K562 (cell line): ENCODE data around the gene RAB14. TPM values are rescaled to one million over a fixed set of nuclear protein-coding genes. Genes with fewer than 3 reads are reported as not detected.
A peak's percentile ranks its signal among the peaks of the same experiment; 100 is the strongest.

ENCODE experiments used
- CREB3 ChIP-seq: fragments of 450-650 bp; conservative IDR thresholded peaks from 2 replicates; pipeline ENCODE4 v1.6.1; 2016; ENCODE audit warnings: missing genetic modification characterization, low read depth, mild to moderate bottlenecking, missing compliant biosample characterization, moderate library complexity
- CTBP1 ChIP-seq: fragments of 450-650 bp; IDR thresholded peaks from 2 replicates; pipeline ENCODE4 v1.6.1; 2016; ENCODE audit warnings: borderline replicate concordance
- GABPB2 ChIP-seq: fragments of 250-450 bp; sonication (Bioruptor Pico); conservative IDR thresholded peaks from 2 replicates; pipeline ENCODE4 v1.5.1; 2021; ENCODE audit warnings: mild to moderate bottlenecking
- L3MBTL2 ChIP-seq: fragments of 450-650 bp; IDR thresholded peaks from 2 replicates; pipeline ENCODE4 v1.6.1; 2016; ENCODE audit warnings: mild to moderate bottlenecking, moderate library complexity
- MBD1 ChIP-seq: fragments of 250-450 bp; sonication (Bioruptor Pico); IDR thresholded peaks from 2 replicates; pipeline ENCODE4 v1.8.0; 2022; ENCODE audit warnings: inconsistent platforms
- MTA2 ChIP-seq: fragments of 450-650 bp; IDR thresholded peaks from 2 replicates; pipeline ENCODE4 v1.6.1; 2016; ENCODE audit warnings: low read depth
- SETDB1 ChIP-seq: IDR thresholded peaks from one replicate; pipeline ENCODE4 v1.6.1; 2012; ENCODE audit warnings: low read length, control low read depth, inconsistent platforms
- TAF15 ChIP-seq: fragments of 200-400 bp; formaldehyde crosslinking; IDR thresholded peaks from 2 replicates; pipeline ENCODE4 v1.6.1; 2017; ENCODE audit warnings: mild to moderate bottlenecking, low read depth, low read length, moderate library complexity
- TRIM24 ChIP-seq, 2 experiments: fragments of 450-650 bp; IDR thresholded peaks; 2 replicates each; pipeline ENCODE4 v1.6.1; 2016
- ZEB2 ChIP-seq: fragments of 450-650 bp; IDR thresholded peaks from 2 replicates; pipeline ENCODE4 v1.6.1; 2016
- ZNF24 ChIP-seq: fragments of 450-650 bp; IDR thresholded peaks from 2 replicates; pipeline ENCODE4 v1.6.1; 2016
- ZNF57 ChIP-seq: fragments of 450-650 bp; formaldehyde crosslinking; IDR thresholded peaks from 2 replicates; pipeline ENCODE4 v1.4.0; 2020; ENCODE audit warnings: mild to moderate bottlenecking, moderate library complexity
- polyA plus RNA-seq, 8 experiments: library from polyadenylated mRNA; depleted of rRNA in 4 of 8; stranded (reverse) in 5 of 8; unstranded in 3 of 8; fragments of >200 nt; fragmentation: Nextera tagmentation in 2 of 8; fragmentation: Illumina TruSeq in 1 of 8; extraction: Ambion mirVana in 2 of 8; extraction: Trizol in 1 of 8; gene quantifications; 2 replicates each; pipeline versions ENCODE4 v1.2.1 to v1.2.3, GENCODE V29; 2011 to 2014; ENCODE audit warnings: inconsistent platforms in 1 of 8, missing spikeins in 1 of 8
- total RNA-seq, 7 experiments: library from RNA; depleted of rRNA in 6 of 7; stranded (reverse); fragments of >200 nt in 6 of 7; fragmentation: Illumina TruSeq in 2 of 7; extraction: Trizol in 2 of 7; gene quantifications; 2 replicates each; pipeline versions ENCODE4 v1.2.1 to v1.2.3, GENCODE V29; 2011 to 2021; ENCODE audit warnings: low replicate concordance in 1 of 7
- TF ChIP-seq, protein P1 (sequence below): fragments of 200-800 bp; sonication (Bioruptor generic); IDR thresholded peaks from 2 replicates; pipeline ENCODE4 v1.6.1; 2017; ENCODE audit warnings: missing genetic modification characterization, missing compliant biosample characterization
- TF ChIP-seq, protein P2 (sequence below): fragments of 250-450 bp; sonication (Bioruptor Pico); IDR thresholded peaks from 2 replicates; pipeline ENCODE4 v1.5.0; 2020; ENCODE audit warnings: mild to moderate bottlenecking, borderline replicate concordance
- TF ChIP-seq, protein P3 (sequence below): fragments of 450-650 bp; IDR thresholded peaks from 2 replicates; pipeline ENCODE4 v1.6.1; 2018; ENCODE audit not compliant: partially characterized antibody

RAB14 gene
- total and polyA plus RNA-seq, 9 of the 15 experiments (the other 6 are each of a cell fraction or from before 2014, with no cell fraction given), result 10.3 to 41.8 (median 20.9) TPM

DNA sequence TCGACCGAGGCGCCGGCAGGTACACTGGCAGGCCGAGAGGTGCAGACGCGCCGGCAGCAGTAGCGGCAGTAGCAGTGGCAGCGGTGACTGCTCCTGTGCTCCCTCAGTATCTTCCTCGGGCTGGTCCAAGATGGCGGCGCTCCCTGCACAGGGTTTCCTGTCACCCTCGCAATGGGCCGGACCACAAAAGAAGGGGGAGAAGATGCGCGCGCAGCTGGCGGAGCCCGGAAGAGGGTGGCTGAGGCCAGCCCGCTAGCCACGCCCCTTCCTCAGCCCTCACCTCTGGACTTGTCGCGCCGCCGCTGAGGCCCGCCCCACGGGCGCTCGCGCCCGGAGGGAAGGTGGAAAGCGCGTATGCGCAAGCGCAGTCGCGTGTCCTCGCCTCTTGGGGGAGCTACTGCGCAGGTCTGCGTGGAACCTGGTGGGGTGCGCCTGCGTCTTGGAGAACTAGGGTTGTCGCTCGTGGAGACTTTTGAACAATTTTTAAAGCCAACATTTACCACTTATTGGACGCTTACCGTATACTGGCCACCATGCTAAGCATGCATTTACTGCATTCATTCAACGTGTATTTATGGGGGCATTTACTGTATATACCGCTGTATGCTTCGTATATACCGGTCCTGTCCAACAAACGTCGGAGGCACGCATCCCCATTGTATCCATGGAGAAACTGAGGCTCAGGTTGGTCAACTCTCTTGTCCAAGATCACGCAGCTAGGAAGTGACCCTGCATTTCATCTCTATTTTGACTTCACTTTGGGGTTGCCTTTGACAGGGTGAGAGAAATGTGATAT lies at the start of gene RAB14 (continued):
- TF ChIP-seq ZEB2 (peak; percentile 60; the same call in 1 of the 2 replicates), GABPB2 (CRISPR knock-in tag) (no peak), TAF15 (no peak), TRIM24 (IDR thresholded peaks at IDR 0.05) (peak in 1 of 2 experiments; percentile 15; a peak in 1 of 4 replicates), CREB3 (tag) (0 out of 2 replicates have a peak, but pooled peaks have one; percentile 21), CTBP1 (peak; percentile 75), SETDB1 (peak; percentile 88), MTA2 (peak; percentile 84), ZNF57 (CRISPR knock-in tag) (no peak), ZNF24 (peak; percentile 88), L3MBTL2 (peak; percentile 80), MBD1 (CRISPR knock-in tag) (no peak)
- TF ChIP-seq, protein P1, sequence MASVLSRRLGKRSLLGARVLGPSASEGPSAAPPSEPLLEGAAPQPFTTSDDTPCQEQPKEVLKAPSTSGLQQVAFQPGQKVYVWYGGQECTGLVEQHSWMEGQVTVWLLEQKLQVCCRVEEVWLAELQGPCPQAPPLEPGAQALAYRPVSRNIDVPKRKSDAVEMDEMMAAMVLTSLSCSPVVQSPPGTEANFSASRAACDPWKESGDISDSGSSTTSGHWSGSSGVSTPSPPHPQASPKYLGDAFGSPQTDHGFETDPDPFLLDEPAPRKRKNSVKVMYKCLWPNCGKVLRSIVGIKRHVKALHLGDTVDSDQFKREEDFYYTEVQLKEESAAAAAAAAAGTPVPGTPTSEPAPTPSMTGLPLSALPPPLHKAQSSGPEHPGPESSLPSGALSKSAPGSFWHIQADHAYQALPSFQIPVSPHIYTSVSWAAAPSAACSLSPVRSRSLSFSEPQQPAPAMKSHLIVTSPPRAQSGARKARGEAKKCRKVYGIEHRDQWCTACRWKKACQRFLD, result no peak
- TF ChIP-seq, protein P2, sequence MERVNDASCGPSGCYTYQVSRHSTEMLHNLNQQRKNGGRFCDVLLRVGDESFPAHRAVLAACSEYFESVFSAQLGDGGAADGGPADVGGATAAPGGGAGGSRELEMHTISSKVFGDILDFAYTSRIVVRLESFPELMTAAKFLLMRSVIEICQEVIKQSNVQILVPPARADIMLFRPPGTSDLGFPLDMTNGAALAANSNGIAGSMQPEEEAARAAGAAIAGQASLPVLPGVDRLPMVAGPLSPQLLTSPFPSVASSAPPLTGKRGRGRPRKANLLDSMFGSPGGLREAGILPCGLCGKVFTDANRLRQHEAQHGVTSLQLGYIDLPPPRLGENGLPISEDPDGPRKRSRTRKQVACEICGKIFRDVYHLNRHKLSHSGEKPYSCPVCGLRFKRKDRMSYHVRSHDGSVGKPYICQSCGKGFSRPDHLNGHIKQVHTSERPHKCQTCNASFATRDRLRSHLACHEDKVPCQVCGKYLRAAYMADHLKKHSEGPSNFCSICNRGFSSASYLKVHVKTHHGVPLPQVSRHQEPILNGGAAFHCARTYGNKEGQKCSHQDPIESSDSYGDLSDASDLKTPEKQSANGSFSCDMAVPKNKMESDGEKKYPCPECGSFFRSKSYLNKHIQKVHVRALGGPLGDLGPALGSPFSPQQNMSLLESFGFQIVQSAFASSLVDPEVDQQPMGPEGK (CRISPR knock-in tag), result no peak
- TF ChIP-seq, protein P3, sequence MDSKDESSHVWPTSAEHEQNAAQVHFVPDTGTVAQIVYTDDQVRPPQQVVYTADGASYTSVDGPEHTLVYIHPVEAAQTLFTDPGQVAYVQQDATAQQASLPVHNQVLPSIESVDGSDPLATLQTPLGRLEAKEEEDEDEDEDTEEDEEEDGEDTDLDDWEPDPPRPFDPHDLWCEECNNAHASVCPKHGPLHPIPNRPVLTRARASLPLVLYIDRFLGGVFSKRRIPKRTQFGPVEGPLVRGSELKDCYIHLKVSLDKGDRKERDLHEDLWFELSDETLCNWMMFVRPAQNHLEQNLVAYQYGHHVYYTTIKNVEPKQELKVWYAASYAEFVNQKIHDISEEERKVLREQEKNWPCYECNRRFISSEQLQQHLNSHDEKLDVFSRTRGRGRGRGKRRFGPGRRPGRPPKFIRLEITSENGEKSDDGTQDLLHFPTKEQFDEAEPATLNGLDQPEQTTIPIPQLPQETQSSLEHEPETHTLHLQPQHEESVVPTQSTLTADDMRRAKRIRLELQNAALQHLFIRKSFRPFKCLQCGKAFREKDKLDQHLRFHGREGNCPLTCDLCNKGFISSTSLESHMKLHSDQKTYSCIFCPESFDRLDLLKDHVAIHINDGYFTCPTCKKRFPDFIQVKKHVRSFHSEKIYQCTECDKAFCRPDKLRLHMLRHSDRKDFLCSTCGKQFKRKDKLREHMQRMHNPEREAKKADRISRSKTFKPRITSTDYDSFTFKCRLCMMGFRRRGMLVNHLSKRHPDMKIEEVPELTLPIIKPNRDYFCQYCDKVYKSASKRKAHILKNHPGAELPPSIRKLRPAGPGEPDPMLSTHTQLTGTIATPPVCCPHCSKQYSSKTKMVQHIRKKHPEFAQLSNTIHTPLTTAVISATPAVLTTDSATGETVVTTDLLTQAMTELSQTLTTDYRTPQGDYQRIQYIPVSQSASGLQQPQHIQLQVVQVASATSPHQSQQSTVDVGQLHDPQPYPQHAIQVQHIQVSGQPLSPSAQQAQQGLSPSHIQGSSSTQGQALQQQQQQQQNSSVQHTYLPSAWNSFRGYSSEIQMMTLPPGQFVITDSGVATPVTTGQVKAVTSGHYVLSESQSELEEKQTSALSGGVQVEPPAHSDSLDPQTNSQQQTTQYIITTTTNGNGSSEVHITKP, result peak; percentile 97
